ENCODE measurements around the gene LRRC8E. TPM values are rescaled to one million over a fixed set of nuclear protein-coding genes. Genes with fewer than 3 reads are reported as not detected.

Gene LRRC8E
- total RNA-seq: not detected

- H3K4me1 Mint-ChIP-seq: peaks cover 7% of the 10 kb centered on the region
- no peak within 1 kb of the TSS for H3K27ac Mint-ChIP-seq
- peaks cover 14% of the 10 kb centered on the region for H3K27me3 Mint-ChIP-seq
- DNase-seq: no peak
- CTCF ChIA-PET: interaction anchor here (1.0 to 2.1 kb wide), 4 partner anchors 10 to 29 kb away, joined by 3 to 7 read pairs (median 4); partner anchors contain the start of gene MAP2K7
- H3K9me3 Mint-ChIP-seq: no peaks in the 10 kb centered on the region
- POLR2A ChIA-PET: no interaction called here
- no peaks in the 10 kb centered on the region for H3K36me3 Mint-ChIP-seq (ENCODE audit: low read depth)
- no peak within 1 kb of the TSS for H3K4me3 Mint-ChIP-seq
Measured at GRCh38 chr19:7888145-7888825, at the start of gene LRRC8E. LRRC8E (plus strand) TSS chr19:7888510; CDS start chr19:7895604, 7,094 bp downstream.

- Mint-ChIP-seq H3K4me3 (no peak overlapping the region), H3K36me3 (ENCODE audit: low read depth) (no peaks in the 10 kb centered on the region), H3K27me3 (no peaks in the 10 kb centered on the region), H3K9me3 (peaks cover 2% of the 10 kb centered on the region), H3K4me1 (no peaks in the 10 kb centered on the region), H3K27ac (no peak overlapping the region)
- ChIA-PET POLR2A (no interaction called here), CTCF (no interaction called here)
- no peak for DNase-seq
Measured at GRCh38 chr19:7839476-7839875, 48.8 kb upstream of the LRRC8E start.

- Mint-ChIP-seq H3K9me3 (peaks cover 2% of the 10 kb centered on the region), H3K27me3 (no peaks in the 10 kb centered on the region), H3K4me3 (no peak overlapping the region), H3K36me3 (ENCODE audit: low read depth) (no peaks in the 10 kb centered on the region), H3K4me1 (no peaks in the 10 kb centered on the region), H3K27ac (no peak overlapping the region)
- ChIA-PET POLR2A (no interaction called here), CTCF (no interaction called here)
- DNase-seq: no peak
Measured at GRCh38 chr19:7840629-7841028, 47.7 kb upstream of the LRRC8E start.

GRCh38 chr19:7841751-7842660 is 46.3 kb upstream of the LRRC8E start:
- ChIA-PET CTCF (no interaction called here), POLR2A (no interaction called here)
- no peaks in the 10 kb centered on the region for H3K4me1 Mint-ChIP-seq
- H3K27ac Mint-ChIP-seq: no peak overlapping the region
- no peaks in the 10 kb centered on the region for H3K27me3 Mint-ChIP-seq
- no peak overlapping the region for H3K4me3 Mint-ChIP-seq
- no peak for DNase-seq
- H3K36me3 Mint-ChIP-seq (ENCODE audit: low read depth): no peaks in the 10 kb centered on the region
- peaks cover 2% of the 10 kb centered on the region for H3K9me3 Mint-ChIP-seq

- no peaks in the 10 kb centered on the region for H3K4me1 Mint-ChIP-seq
- no peaks in the 10 kb centered on the region for H3K36me3 Mint-ChIP-seq (ENCODE audit: low read depth)
- DNase-seq: no peak
- ChIA-PET CTCF (no interaction called here), POLR2A (no interaction called here)
- H3K27ac Mint-ChIP-seq: no peak overlapping the region
- H3K27me3 Mint-ChIP-seq: no peaks in the 10 kb centered on the region
- H3K4me3 Mint-ChIP-seq: no peak overlapping the region
- peaks cover 2% of the 10 kb centered on the region for H3K9me3 Mint-ChIP-seq
Measured at GRCh38 chr19:7842661-7843294, 45.5 kb upstream of the LRRC8E start.

- Mint-ChIP-seq H3K4me1 (no peaks in the 10 kb centered on the region), H3K27me3 (no peaks in the 10 kb centered on the region), H3K4me3 (no peak overlapping the region), H3K9me3 (peaks cover 2% of the 10 kb centered on the region), H3K27ac (no peak overlapping the region), H3K36me3 (ENCODE audit: low read depth) (no peaks in the 10 kb centered on the region)
- no peak for DNase-seq
- ChIA-PET POLR2A (no interaction called here), CTCF (no interaction called here)
Measured at GRCh38 chr19:7843521-7843920, 44.8 kb upstream of the LRRC8E start.

- POLR2A ChIA-PET: no interaction called here
- DNase-seq: no peak
- H3K27ac Mint-ChIP-seq: no peak overlapping the region
Measured at GRCh38 chr19:7844405-7844804, 43.9 kb upstream of the LRRC8E start.

GRCh38 chr19:7844951-7845350 is 43.4 kb upstream of the LRRC8E start:
- no peaks in the 10 kb centered on the region for H3K27me3 Mint-ChIP-seq
- H3K4me3 Mint-ChIP-seq: no peak overlapping the region
- H3K4me1 Mint-ChIP-seq: no peaks in the 10 kb centered on the region
- peaks cover 2% of the 10 kb centered on the region for H3K9me3 Mint-ChIP-seq
- no peak for DNase-seq
- H3K27ac Mint-ChIP-seq: no peak overlapping the region
- no peaks in the 10 kb centered on the region for H3K36me3 Mint-ChIP-seq (ENCODE audit: low read depth)
- ChIA-PET POLR2A (no interaction called here), CTCF (no interaction called here)

More at GRCh38 chr19:7844405-7844804, 43.9 kb upstream of the LRRC8E start:
- Mint-ChIP-seq H3K36me3 (ENCODE audit: low read depth) (no peaks in the 10 kb centered on the region), H3K9me3 (peaks cover 2% of the 10 kb centered on the region), H3K27me3 (no peaks in the 10 kb centered on the region), H3K4me1 (no peaks in the 10 kb centered on the region), H3K4me3 (no peak overlapping the region)
- CTCF ChIA-PET: no interaction called here

GRCh38 chr19:7845390-7846154 is 42.7 kb upstream of the LRRC8E start:
- Mint-ChIP-seq H3K9me3 (peaks cover 2% of the 10 kb centered on the region), H3K27me3 (no peaks in the 10 kb centered on the region), H3K4me3 (no peak overlapping the region), H3K36me3 (ENCODE audit: low read depth) (no peaks in the 10 kb centered on the region), H3K27ac (no peak overlapping the region), H3K4me1 (no peaks in the 10 kb centered on the region)
- CTCF ChIA-PET: no interaction called here
- POLR2A ChIA-PET: no interaction called here
- DNase-seq: no peak

GRCh38 chr19:7846155-7846646 is 42.1 kb upstream of the LRRC8E start:
- POLR2A ChIA-PET: no interaction called here
- H3K9me3 Mint-ChIP-seq: peaks cover under 1% of the 10 kb centered on the region
- CTCF ChIA-PET: no interaction called here
- H3K27me3 Mint-ChIP-seq: no peaks in the 10 kb centered on the region
- H3K27ac Mint-ChIP-seq: no peak overlapping the region
- DNase-seq: no peak
- no peaks in the 10 kb centered on the region for H3K36me3 Mint-ChIP-seq (ENCODE audit: low read depth)
- no peak overlapping the region for H3K4me3 Mint-ChIP-seq
- no peaks in the 10 kb centered on the region for H3K4me1 Mint-ChIP-seq

- H3K36me3 Mint-ChIP-seq (ENCODE audit: low read depth): no peaks in the 10 kb centered on the region
- H3K9me3 Mint-ChIP-seq: no peaks in the 10 kb centered on the region
- no peaks in the 10 kb centered on the region for H3K27me3 Mint-ChIP-seq
- no peaks in the 10 kb centered on the region for H3K4me1 Mint-ChIP-seq
- ChIA-PET POLR2A (no interaction called here), CTCF (no interaction called here)
- H3K4me3 Mint-ChIP-seq: no peak overlapping the region
- no peak for DNase-seq
- no peak overlapping the region for H3K27ac Mint-ChIP-seq
Measured at GRCh38 chr19:7847664-7848063, 40.6 kb upstream of the LRRC8E start.

GRCh38 chr19:7848779-7849457 is 39.4 kb upstream of the LRRC8E start:
- CTCF ChIA-PET: no interaction called here
- no peaks in the 10 kb centered on the region for H3K36me3 Mint-ChIP-seq (ENCODE audit: low read depth)
- H3K9me3 Mint-ChIP-seq: no peaks in the 10 kb centered on the region
- no peak overlapping the region for H3K4me3 Mint-ChIP-seq
- H3K4me1 Mint-ChIP-seq: peaks cover 3% of the 10 kb centered on the region
- H3K27me3 Mint-ChIP-seq: no peaks in the 10 kb centered on the region
- no peak for DNase-seq
- POLR2A ChIA-PET: no interaction called here
- no peak overlapping the region for H3K27ac Mint-ChIP-seq

All from activated CD4-positive, alpha-beta T cell treated with anti-CD3 and anti-CD28 coated beads, Interleukin-2, amount 10 ng/mL, durations not matched to agents 7 days and 5 days (primary cell).